Fibroblast of skin of left biceps (primary cell): ENCODE results near the gene GALNT8.
"Not testable (repeated sequence)": the region's sequence is repeated elsewhere in the genome, so short reads cannot be mapped to it uniquely, and the experiment has no call there.

Source experiments
- DNase-seq, 2 experiments: peaks; one replicate each; pipeline ENCODE4 v3.0.0-alpha.2; 2013; ENCODE audit warnings: low read depth in 2 of 2

GALNT8 gene

GRCh38 chr12:4719821-4720636 lies at the start of gene GALNT8:
Gene GALNT8, plus strand, starts transcription at chr12:4720400. Its CDS starts 278 bp downstream, at chr12:4720678.
- no peak for DNase-seq

GRCh38 chr12:4679711-4680110 lies 40.5 kb upstream of the GALNT8 start:
- no peak for DNase-seq

DNA sequence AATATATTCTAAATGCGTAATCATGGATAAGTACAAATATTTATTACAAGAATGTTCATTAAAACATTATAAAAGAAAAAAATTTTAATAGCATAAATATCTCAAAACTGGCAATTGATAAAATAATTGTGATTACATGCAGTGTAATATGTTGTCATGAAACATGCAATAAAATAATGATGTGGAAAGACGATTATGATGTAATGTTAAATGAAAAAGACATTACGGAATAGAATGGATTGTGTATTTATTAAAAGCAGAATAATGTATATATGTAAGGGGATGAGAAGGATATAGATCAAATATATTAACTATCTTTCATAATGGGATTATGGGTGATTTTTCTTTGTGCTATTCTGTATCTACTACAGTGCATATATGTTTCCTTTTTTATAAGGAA lies 38.5 kb upstream of the GALNT8 start:
- no peak for DNase-seq

- DNase-seq, result no peak
Measured at GRCh38 chr12:4685317-4685716, 34.9 kb upstream of the GALNT8 start.

DNA sequence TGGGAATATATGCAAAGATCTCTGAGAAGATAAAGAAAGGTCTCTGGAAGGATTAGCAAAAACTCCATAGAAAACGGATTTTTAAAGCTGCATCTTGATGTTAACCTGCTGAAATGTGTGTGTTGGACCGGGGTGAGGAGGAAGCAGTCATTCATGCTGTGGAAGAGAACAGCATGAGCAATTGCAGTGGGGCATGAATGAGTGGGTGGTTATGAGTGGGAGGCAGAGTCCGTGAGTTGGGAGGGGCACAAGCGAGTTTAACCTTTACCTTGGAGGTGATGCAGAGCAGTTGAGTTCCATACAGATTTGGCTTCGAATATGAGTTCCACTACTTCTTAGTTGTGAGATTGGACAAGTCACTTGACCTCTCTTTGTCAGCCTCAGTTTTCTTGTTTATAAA lies 29.4 kb upstream of the GALNT8 start:
- DNase-seq, result no peak

DNA sequence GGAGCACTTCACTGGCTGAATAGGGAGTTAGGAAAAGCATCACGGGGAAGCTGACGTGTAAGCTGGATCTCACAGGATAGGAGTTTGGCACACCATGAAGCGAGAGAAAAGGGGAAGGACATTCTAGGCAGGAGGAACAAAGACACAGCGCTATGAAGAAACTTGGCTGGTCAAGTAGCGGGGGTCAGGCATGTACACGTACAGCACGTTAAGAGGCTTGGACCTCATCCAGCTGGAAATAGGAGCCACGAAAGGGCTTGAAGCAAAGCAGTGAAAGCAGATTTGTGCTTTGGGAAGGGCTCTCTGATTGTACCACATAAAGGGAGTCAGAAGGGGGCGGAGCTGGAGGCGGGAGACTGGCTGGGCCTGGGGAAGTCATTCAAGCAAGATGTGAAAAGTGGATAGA lies 19.6 kb upstream of the GALNT8 start:
- DNase-seq, result peak; percentile 37 to 43

DNA sequence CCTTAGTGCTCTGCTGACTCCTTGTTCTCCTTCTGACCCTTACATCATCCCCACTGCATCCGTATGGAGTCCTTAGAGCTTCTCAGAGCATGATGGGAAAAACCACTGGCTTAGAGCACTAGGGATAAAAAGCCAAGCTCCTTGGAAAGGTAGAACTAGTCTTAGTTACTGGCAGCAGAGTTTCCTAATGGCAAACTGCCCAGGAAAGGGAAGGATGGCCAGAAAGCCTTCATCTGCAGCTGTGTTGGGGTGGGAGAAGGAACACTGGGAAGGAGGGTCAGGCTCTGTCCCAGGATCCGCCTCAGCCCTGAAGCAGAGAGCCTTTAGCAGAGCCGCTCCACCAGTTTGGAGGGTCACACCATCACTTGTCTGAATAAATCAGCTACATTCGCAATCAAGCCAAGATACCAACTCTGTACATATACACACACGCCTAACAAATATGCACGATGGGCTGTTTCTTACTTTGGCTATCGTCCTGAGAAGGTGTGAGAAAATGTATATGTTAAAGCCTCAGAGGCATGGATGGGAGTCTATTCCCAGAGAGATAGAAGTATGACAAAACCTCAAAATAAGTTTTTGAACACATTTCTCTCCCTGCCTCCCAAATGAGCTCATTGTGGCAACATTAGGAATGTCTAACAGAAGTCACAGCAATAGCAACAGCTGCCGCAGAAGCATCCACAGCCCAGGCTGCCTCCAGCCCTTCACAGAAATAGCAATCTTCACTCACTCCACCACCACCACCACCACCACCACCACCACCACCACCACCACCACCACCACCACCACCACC lies 18.6 kb upstream of the GALNT8 start:
- peak; percentile 6 to 21 for DNase-seq

DNA sequence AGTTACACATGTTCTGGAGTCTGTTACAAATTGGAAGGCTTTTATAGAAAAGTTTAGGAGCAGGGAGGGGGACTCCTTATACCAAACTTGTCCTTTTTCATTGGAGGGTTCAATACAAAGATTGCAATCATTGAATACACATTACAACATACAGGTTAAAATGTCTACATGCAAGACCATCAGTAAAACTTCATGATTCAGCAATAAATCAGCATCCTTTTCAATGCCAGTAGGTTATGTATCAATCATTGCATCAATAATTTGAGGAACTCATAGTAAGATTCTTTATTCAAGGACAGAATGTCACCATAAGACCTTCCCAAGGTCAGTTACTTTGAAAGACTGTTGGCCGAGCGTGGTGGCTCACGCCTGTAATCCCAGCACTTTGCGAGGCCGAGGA lies 16.5 kb upstream of the GALNT8 start:
- DNase-seq, result no peak

GRCh38 chr12:4705824-4706223 lies 14.4 kb upstream of the GALNT8 start:
- no peak for DNase-seq

DNA sequence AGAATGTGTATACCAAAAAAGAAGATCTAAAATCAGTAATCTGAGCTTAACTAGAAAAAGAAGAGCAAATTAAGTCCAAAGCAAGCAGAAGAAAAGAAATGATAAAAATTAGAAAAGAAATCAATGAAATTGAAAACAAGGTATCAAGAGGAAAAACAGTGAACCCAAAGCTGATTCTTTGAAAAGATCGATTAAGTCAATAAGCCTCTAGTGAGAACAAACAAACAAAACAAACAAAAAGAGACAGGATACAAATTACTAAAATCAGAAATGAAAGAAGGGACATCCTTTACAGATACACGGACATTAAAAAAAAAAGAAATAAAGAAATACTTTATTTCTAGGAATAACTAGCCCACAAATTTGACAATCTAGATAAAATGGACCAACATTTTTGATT lies 12.9 kb upstream of the GALNT8 start:
- DNase-seq, result no peak

GRCh38 chr12:4710113-4710512 lies 10.1 kb upstream of the GALNT8 start:
- no peak for DNase-seq

DNA sequence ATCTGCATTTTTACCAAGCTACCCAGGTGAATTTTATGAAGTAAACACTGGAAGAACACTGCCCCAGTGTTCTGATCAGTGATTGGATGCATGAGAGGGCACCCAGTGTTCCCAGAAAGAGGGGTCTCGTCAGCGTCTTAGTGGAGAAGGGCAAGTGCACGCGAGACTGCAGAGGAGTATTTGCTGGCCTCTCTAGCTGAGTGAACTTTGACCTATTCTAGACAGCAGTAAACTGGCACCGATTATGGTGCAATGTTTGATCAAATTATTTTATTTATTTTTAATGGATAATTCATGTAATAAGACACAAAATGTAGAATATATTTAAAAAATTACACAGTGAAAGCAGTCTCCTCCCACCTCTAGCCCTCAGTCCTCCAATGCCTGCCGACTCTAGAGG lies 5.3 kb upstream of the GALNT8 start:
- DNase-seq, result no peak

- no peak for DNase-seq
Measured at GRCh38 chr12:4717806-4718205, 2.4 kb upstream of the GALNT8 start.

- DNase-seq, result no peak
Measured at GRCh38 chr12:4720637-4720995, 416 bp downstream of the GALNT8 start.

GRCh38 chr12:4721587-4721986 lies 1.4 kb downstream of the GALNT8 start:
- not testable (repeated sequence) for DNase-seq

- no peak for DNase-seq
Measured at GRCh38 chr12:4723226-4723625, 3.0 kb downstream of the GALNT8 start.

GRCh38 chr12:4725057-4725456 lies 4.9 kb downstream of the GALNT8 start:
- DNase-seq, result no peak

DNA sequence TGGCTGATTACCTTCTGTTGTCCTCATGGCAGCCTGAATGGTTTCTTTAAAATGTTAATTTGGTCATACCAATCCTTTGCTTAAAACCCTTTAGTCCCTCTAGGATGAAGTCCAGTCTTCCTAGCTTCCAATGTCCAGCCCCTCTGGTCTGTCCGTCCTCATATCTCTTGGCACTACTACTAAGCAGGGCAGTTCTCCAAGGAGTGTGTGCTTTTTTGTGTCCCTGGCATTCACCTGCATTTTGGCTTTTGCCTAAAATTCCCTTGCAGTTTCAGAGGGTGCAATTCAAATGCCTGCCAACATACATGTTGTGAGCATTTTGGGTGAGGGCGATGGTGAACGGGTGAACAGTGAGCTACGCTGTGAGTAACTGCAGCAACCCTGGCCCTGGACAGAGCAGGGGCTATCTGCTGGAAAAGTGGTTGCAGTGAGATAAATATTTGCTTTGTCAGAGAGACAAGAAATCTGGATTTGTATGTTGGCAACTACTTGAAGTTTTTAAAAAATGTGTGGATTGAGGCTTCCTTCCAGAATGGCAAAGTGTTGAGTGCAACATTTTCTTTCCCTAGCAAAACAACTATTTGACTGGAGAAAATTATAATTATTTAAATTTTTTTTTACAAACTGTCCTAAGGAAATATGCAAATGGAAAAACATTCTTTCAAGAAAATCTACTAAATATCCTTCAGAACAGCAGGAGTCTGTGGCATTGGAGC lies 14.6 kb downstream of the GALNT8 start:
- no peak for DNase-seq

DNA sequence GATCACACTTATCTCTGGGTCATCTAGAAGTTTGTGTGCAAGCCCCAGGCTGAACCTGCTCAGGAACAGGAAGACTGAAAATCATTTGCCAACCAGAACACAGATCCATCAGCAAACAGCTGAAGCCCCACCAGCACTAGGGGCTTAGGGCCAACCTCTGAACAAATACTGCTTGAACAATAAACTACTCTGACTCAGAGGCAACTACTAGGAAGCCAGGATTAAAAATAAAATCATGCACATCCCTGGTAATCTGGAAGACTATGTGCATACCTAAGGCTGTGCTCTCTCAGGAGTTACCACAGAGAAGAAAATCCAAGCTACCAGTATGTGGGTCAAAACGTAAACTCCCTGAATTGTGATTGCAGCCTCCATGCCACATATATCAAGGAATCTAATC lies 15.9 kb downstream of the GALNT8 start:
- DNase-seq, result no peak

- no peak for DNase-seq
Measured at GRCh38 chr12:4738541-4738940, 18.3 kb downstream of the GALNT8 start.

- DNase-seq, result no peak
Measured at GRCh38 chr12:4742416-4742970, 22.3 kb downstream of the GALNT8 start.

GRCh38 chr12:4743046-4743445 lies 22.8 kb downstream of the GALNT8 start:
- no peak for DNase-seq
